IgD-negative memory B cell (primary cell): Measurements from ENCODE around the gene UQCR10. TPM values are rescaled to one million over a fixed set of nuclear protein-coding genes. Genes with fewer than 3 reads are reported as not detected.

Experiments used
- H3K27ac Mint-ChIP-seq, 3 donors: one replicate each; pipeline ENCODE4 v1.8.0; 2020 to 2022; ENCODE audit warnings: mild to moderate bottlenecking in 3 of 3, mixed read lengths in 3 of 3, moderate library complexity in 1 of 3
- H3K27me3 Mint-ChIP-seq: one replicate; pipeline ENCODE4 v1.8.0; 2021; ENCODE audit warnings: mixed read lengths
- H3K36me3 Mint-ChIP-seq: one replicate; pipeline ENCODE4 v1.8.0; 2020; ENCODE audit warnings: mild to moderate bottlenecking, mixed read lengths
- H3K4me1 Mint-ChIP-seq, 3 donors: one replicate each; pipeline ENCODE4 v1.8.0; 2020 to 2022; ENCODE audit warnings: mixed read lengths in 3 of 3, mild to moderate bottlenecking in 1 of 3
- H3K4me3 Mint-ChIP-seq, 4 donors: one replicate each; pipeline ENCODE4 v1.8.0; 2020 to 2022; ENCODE audit warnings: mild to moderate bottlenecking in 4 of 4, mixed read lengths in 4 of 4, moderate library complexity in 3 of 4
- H3K9me3 Mint-ChIP-seq, 3 donors: one replicate each; pipeline ENCODE4 v1.8.0; 2020 to 2021; ENCODE audit warnings: mixed read lengths in 3 of 3, mild to moderate bottlenecking in 1 of 3
- polyA plus RNA-seq: library from polyadenylated mRNA; unstranded; fragments of 300-500 nt; fragmentation: Illumina TruSeq; gene quantifications from one replicate; pipeline ENCODE4 v1.2.3, GENCODE V29; 2021

Gene UQCR10
- polyA plus RNA-seq, 1 donor from 2014 or later, result 255 TPM

GRCh38 chr22:29766632-29767170 is 468 bp upstream of the UQCR10 start, which contains the start of gene ZMAT5:
Gene ZMAT5, minus strand, starts transcription at chr22:29767007. Its CDS starts 18,463 bp downstream, at chr22:29748544.
- H3K27ac Mint-ChIP-seq, result peak within 1 kb of the TSS; percentile 85 to 94 (median 89)
- peak within 1 kb of the TSS; percentile 95 to 100 (median 99) for H3K4me3 Mint-ChIP-seq
- peaks cover 3% of the 10 kb centered on the region for H3K36me3 Mint-ChIP-seq
- no peaks in the 10 kb centered on the region for H3K9me3 Mint-ChIP-seq
- no peaks in the 10 kb centered on the region for H3K27me3 Mint-ChIP-seq
- H3K4me1 Mint-ChIP-seq, result peaks cover 15 to 28% (median 18%) of the 10 kb centered on the region in 3 donors

DNA sequence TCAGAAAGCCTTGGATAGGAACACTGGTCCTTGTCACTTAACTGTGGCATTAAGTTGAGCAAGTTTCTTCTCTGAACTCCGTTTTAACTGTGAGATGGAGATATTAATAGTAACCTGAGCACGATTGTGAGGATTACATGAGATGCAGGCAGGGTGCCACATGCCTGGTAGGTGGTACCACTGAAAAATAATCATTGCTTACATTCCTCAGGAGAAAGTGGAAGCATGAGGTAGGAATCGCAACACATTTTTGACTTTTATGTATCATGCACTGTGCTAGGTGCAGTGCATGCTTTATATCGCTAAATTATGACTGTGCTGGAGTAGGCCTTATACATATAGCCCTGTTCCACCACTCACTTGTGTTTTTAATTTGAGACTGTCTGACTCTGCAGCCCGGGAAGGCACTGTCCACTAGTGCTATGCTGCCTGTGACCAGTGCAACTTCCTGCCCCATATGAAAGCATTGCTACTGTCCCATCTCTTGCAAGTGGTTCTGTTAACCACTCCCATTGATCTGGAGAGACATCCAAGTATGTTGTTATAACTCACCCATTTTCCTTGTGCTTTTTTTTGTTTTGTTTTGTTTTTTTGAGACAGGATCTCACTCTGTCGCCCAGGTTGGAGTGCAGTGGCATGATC is 1.0 kb downstream of the UQCR10 start:
- no peaks in the 10 kb centered on the region for H3K27me3 Mint-ChIP-seq
- H3K4me1 Mint-ChIP-seq, result peaks cover 15 to 28% (median 18%) of the 10 kb centered on the region in 3 donors
- H3K36me3 Mint-ChIP-seq, result peaks cover 7% of the 10 kb centered on the region

DNA sequence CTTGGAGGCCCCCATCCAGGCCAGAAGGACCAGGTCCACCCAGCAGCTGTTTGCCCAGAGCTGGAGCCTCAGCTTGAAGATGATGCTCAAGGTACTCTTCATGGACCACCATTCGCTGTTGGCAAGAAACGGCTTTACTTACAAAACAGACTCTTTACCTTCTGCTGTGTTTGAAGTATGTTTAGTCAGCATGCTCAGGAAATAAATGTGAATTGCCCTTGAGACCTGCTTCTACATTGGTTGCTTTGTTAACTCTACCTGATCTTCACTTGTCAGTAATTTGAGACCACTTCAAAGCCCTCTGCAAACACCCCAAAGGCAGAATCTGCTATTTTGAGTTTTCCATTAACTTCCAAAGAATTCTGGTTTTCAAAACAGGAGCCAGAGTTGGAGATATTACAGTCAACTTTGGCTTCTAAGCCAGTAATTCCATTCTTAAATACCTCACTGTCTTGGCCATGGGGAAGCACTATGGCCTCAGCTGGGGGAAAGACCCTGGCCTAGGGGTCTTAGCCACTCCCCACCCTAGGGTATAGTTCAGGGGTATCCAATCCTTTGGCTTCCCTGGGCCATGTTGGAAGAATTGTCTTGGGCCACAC is 2.7 kb downstream of the UQCR10 start:
- Mint-ChIP-seq H3K4me3 (peak overlapping the region in 2 of 4 donors; percentile 13 to 65), H3K36me3 (peaks cover 7% of the 10 kb centered on the region), H3K9me3 (no peaks in the 10 kb centered on the region), H3K4me1 (peaks cover 15 to 28% (median 18%) of the 10 kb centered on the region in 3 donors), H3K27ac (no peak overlapping the region), H3K27me3 (no peaks in the 10 kb centered on the region)

More for the DNA sequence above, 1.0 kb downstream of the UQCR10 start:
- Mint-ChIP-seq H3K4me3 (peak overlapping the region; percentile 95 to 100 (median 99)), H3K27ac (peak overlapping the region in 1 of 3 donors; percentile 89), H3K9me3 (no peaks in the 10 kb centered on the region)

GRCh38 chr22:29772170-29772641 is 5.0 kb downstream of the UQCR10 start:
- no peaks in the 10 kb centered on the region for H3K27me3 Mint-ChIP-seq
- no peak overlapping the region for H3K27ac Mint-ChIP-seq

DNA sequence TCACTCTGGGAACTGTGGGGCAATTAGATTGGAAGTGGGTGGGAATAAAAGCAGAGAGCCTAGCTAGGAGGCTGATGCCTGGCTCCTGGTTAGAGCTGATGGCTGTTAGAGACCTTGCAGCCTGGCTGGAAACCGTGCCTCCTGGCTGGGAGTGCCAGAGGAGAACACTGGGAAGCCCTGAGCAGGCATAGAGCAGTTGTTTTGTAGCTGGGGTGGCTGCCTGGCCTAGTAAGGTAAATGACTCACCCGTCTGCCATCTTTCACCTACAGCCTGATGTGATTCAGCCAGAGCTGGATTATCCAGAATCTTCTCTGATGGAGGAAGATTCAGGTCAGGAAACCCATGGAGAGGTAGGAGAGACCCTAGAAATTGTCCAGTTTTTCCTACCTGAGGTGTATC is 6.1 kb downstream of the UQCR10 start:
- peaks cover 7% of the 10 kb centered on the region for H3K36me3 Mint-ChIP-seq
- peaks cover 1 to 7% (median 2%) of the 10 kb centered on the region in 3 donors for H3K4me1 Mint-ChIP-seq
- H3K9me3 Mint-ChIP-seq, result no peaks in the 10 kb centered on the region
- no peaks in the 10 kb centered on the region for H3K27me3 Mint-ChIP-seq
- H3K4me3 Mint-ChIP-seq, result no peak overlapping the region
- H3K27ac Mint-ChIP-seq, result no peak overlapping the region

More at GRCh38 chr22:29772170-29772641, 5.0 kb downstream of the UQCR10 start:
- Mint-ChIP-seq H3K36me3 (peaks cover 7% of the 10 kb centered on the region), H3K4me3 (no peak overlapping the region), H3K9me3 (no peaks in the 10 kb centered on the region), H3K4me1 (peaks cover 9 to 15% (median 12%) of the 10 kb centered on the region in 3 donors)

DNA sequence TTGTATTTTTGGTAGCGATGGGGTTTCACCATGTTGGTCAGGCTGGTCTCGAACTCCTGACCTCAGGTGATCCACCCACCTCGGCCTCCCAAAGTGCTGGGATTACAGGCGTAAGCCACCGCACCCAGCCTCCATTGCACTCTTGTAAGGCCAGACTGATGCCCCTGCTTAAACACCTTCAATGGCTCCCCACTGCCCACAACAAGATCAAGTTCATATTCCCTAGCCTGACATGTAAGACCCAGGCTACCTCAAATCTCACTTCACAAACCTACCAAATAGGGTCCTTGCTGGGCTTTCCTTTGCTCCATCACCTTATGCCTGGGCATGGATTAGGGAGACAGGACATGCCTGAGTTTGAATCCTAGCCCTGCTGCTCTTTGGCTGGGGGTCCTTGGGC is 13.1 kb downstream of the UQCR10 start:
- no peaks in the 10 kb centered on the region for H3K9me3 Mint-ChIP-seq
- H3K4me1 Mint-ChIP-seq, result peaks cover 4 to 6% (median 5%) of the 10 kb centered on the region in 3 donors
- H3K36me3 Mint-ChIP-seq, result no peaks in the 10 kb centered on the region
- H3K27ac Mint-ChIP-seq, result no peak overlapping the region
- H3K27me3 Mint-ChIP-seq, result no peaks in the 10 kb centered on the region
- H3K4me3 Mint-ChIP-seq, result no peak overlapping the region

DNA sequence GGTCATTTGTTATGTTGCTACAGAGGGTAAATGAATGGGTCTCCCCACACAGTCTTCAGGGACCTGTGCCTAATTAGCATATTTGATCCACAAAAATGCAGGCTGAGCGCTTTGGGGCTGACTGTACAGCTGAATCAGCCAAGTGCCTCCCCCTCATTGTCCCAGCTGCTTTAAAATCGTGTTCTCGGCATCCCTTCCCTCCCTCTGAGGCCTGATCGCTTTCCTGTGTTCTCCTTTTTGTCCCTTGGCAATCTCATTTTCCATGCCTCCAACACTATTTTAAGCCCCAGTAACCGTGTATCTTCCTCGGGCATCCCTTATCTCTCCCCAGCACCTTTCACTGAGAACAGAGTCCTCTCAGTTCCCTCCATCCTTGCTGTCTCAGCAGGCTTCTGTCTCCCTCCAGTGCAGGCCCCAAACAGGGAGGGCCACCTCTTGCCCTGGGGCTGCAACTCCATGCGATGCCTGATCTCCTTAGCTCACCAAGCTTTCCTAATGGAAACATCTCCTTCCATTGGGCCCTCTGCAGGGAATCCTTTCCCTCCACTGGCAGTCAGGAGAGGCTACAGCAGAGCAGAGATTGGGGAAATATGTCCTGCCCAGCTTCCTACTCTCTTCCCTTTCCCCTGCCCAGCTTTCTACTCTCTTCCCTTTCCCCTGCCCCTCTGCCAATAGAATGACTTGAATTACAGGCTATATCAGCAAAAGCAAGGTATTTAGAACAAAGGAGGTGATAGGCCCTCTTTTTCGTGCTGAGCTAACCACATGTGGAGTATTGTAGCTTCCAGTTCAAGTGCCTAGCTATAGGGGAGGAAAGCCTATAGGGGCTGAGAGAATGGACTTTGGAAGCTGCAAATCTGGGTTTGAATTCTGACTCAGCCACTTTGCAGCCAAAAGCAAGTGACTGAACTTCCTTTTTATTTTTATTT is 13.8 kb downstream of the UQCR10 start:
- H3K27ac Mint-ChIP-seq, result no peak overlapping the region
- H3K27me3 Mint-ChIP-seq, result no peaks in the 10 kb centered on the region
- no peak overlapping the region for H3K4me3 Mint-ChIP-seq
- no peaks in the 10 kb centered on the region for H3K9me3 Mint-ChIP-seq
- H3K4me1 Mint-ChIP-seq, result peaks cover 4 to 6% (median 5%) of the 10 kb centered on the region in 3 donors
- no peaks in the 10 kb centered on the region for H3K36me3 Mint-ChIP-seq

GRCh38 chr22:29782061-29782845 is 15.1 kb downstream of the UQCR10 start:
- Mint-ChIP-seq H3K36me3 (no peaks in the 10 kb centered on the region), H3K27me3 (no peaks in the 10 kb centered on the region), H3K4me3 (no peak overlapping the region), H3K9me3 (no peaks in the 10 kb centered on the region), H3K27ac (no peak overlapping the region), H3K4me1 (peaks cover 4 to 6% (median 5%) of the 10 kb centered on the region in 3 donors)

- Mint-ChIP-seq H3K4me1 (peaks cover 4 to 6% (median 5%) of the 10 kb centered on the region in 3 donors), H3K4me3 (no peak overlapping the region), H3K27ac (no peak overlapping the region), H3K36me3 (peaks cover 10% of the 10 kb centered on the region), H3K27me3 (no peaks in the 10 kb centered on the region), H3K9me3 (no peaks in the 10 kb centered on the region)
These were observed 17.5 kb downstream of the UQCR10 start for GRCh38 chr22:29784451-29785361.

GRCh38 chr22:29786031-29786430 is 18.9 kb downstream of the UQCR10 start:
- no peak overlapping the region for H3K27ac Mint-ChIP-seq
- H3K4me3 Mint-ChIP-seq, result no peak overlapping the region
- H3K9me3 Mint-ChIP-seq, result no peaks in the 10 kb centered on the region
- H3K27me3 Mint-ChIP-seq, result no peaks in the 10 kb centered on the region
- H3K4me1 Mint-ChIP-seq, result peaks cover 4 to 6% (median 5%) of the 10 kb centered on the region in 3 donors
- H3K36me3 Mint-ChIP-seq, result peaks cover 12% of the 10 kb centered on the region

GRCh38 chr22:29787371-29787980 is 20.3 kb downstream of the UQCR10 start:
- H3K4me1 Mint-ChIP-seq, result peaks cover 4 to 6% (median 5%) of the 10 kb centered on the region in 3 donors

DNA sequence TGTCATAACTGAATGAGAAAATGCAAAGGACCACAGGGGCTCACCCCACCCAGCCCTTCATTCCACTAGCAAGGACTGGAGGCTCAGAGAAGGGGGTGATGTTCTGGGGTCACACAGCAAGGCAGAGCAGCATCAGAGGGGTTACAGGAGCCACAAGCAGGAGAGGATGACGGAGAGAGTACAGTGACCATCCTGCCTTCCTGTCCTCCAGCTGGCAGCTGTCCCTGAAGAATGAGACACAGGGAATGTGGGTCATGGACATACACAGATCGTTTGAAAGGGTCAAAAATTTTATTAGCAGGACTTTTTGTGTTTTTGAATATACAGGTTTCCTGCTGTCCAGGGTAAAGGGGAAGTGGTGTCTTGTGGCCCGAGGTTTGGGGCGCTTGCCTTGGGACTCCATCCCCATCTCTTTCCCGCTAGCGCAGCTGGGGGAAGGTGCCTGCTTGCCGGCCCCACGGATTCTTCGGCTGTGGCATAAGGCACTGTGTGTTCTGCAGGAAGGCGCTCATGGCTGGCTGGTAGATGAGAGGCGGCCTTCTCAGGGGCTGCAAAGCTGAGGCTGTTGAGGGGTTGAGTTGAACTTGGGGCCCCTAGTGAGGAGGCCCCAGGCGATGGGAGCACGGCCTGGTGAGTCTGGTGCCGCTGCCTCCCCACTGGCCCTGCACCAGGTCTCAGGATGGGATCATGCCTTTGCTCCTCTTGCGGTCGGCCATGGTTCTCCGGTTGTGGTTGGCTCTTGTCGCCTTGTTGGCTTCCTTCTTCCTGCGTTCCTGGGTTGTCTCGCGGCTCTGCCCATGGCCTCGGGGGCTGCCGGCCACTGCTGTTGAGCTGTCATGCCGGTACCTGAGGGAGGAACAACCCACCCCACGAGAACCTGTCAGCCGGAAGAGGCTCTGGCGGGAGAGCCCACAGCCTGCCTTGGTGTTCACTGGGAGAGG is 21.4 kb downstream of the UQCR10 start:
- no peak overlapping the region for H3K27ac Mint-ChIP-seq
- H3K4me3 Mint-ChIP-seq, result no peak overlapping the region
- H3K9me3 Mint-ChIP-seq, result no peaks in the 10 kb centered on the region
- H3K27me3 Mint-ChIP-seq, result no peaks in the 10 kb centered on the region
- H3K4me1 Mint-ChIP-seq, result peaks cover 4 to 6% (median 5%) of the 10 kb centered on the region in 3 donors
- H3K36me3 Mint-ChIP-seq, result peaks cover 12% of the 10 kb centered on the region

More at GRCh38 chr22:29787371-29787980, 20.3 kb downstream of the UQCR10 start:
- Mint-ChIP-seq H3K27ac (no peak overlapping the region), H3K4me3 (no peak overlapping the region), H3K9me3 (no peaks in the 10 kb centered on the region), H3K27me3 (no peaks in the 10 kb centered on the region), H3K36me3 (peaks cover 12% of the 10 kb centered on the region)
